MCF 10A (cell line): ENCODE results near the gene SH2B3. TPM values are rescaled to one million over a fixed set of nuclear protein-coding genes. Genes with fewer than 3 reads are reported as not detected.

Experiments
- BruUV-seq: library from RNA; stranded (reverse); fragments of 400-500 nt; replicated peaks from 2 replicates; lab custom pipeline; 2021; lab: Mats Ljungman, UMichigan
- CTCF ChIA-PET: fragments of 300-600 bp; sonication (Branson Sonifier 250); formaldehyde crosslinking; extraction: SDS; loops from one replicate; lab custom pipeline; 2021; ENCODE audit warnings: antibody characterized with exemption, inconsistent platforms; lab: Yijun Ruan, JAX
- POLR2A ChIA-PET: fragments of 300-600, 350-650 bp; sonication (Branson Sonifier 250); formaldehyde crosslinking; extraction: SDS; loops from one replicate; lab custom pipeline; 2020; ENCODE audit warnings: antibody characterized with exemption, inconsistent platforms; lab: Yijun Ruan, JAX
- DNase-seq: peaks from one replicate; pipeline ENCODE4 v3.0.0-alpha.2; 2018; ENCODE audit not compliant: unreplicated experiment
- H3K27ac Mint-ChIP-seq: one replicate; pipeline ENCODE4 v1.8.0; 2022; ENCODE audit warnings: mild to moderate bottlenecking, low read depth, mixed read lengths; ENCODE audit not compliant: unreplicated experiment
- H3K27me3 Mint-ChIP-seq: one replicate; pipeline ENCODE4 v1.8.0; 2022; ENCODE audit warnings: mixed read lengths; ENCODE audit not compliant: insufficient read depth, unreplicated experiment
- H3K36me3 Mint-ChIP-seq: one replicate; pipeline ENCODE4 v1.8.0; 2022; ENCODE audit warnings: mild to moderate bottlenecking, moderate library complexity, mixed read lengths; ENCODE audit not compliant: insufficient read depth, unreplicated experiment
- H3K4me1 Mint-ChIP-seq: one replicate; pipeline ENCODE4 v1.8.0; 2022; ENCODE audit warnings: mixed read lengths; ENCODE audit not compliant: insufficient read depth, unreplicated experiment
- H3K4me3 Mint-ChIP-seq: one replicate; pipeline ENCODE4 v1.8.0; 2022; ENCODE audit warnings: mild to moderate bottlenecking, moderate library complexity, mixed read lengths; ENCODE audit not compliant: unreplicated experiment
- H3K9me3 Mint-ChIP-seq: one replicate; pipeline ENCODE4 v1.8.0; 2022; ENCODE audit warnings: mixed read lengths; ENCODE audit not compliant: unreplicated experiment
- intact Hi-C: fragments of 100-400 bp; cut with micrococcal nuclease; formaldehyde crosslinking; loops from 2 replicates; pipeline ENCODE4 v1.14.1; 2022
- total RNA-seq: library from RNA; stranded (reverse); gene quantifications from 2 replicates; pipeline ENCODE4 v1.2.3, GENCODE V29; 2022
- TF ChIP-seq, protein P1 (sequence below): fragments of 200-600 bp; IDR thresholded peaks from one replicate; pipeline ENCODE4 v1.8.0; 2022; ENCODE audit warnings: antibody characterized with exemption, mild to moderate bottlenecking; ENCODE audit not compliant: unreplicated experiment

Gene SH2B3
- total RNA-seq, 1 experiment from 2014 or later = 5.1 TPM

- DNase-seq = no peak
- intact Hi-C loops = no loop called here
- H3K4me1 Mint-ChIP-seq = peaks cover 12% of the 10 kb centered on the region
- ChIA-PET CTCF (interaction anchor here (0.6 to 3.6 kb wide), 4 partner anchors 13 to 508 kb away, joined by 3 to 26 read pairs (median 4); no protein-coding TSS in a partner anchor), POLR2A (interaction anchor here (0.7 to 1.3 kb wide), 4 partner anchors 8 to 22 kb away, joined by 3 read pairs; no protein-coding TSS in a partner anchor)
- BruUV-seq = no TSS peak
- H3K27me3 Mint-ChIP-seq = no peaks in the 10 kb centered on the region
- TF ChIP-seq, protein P1, sequence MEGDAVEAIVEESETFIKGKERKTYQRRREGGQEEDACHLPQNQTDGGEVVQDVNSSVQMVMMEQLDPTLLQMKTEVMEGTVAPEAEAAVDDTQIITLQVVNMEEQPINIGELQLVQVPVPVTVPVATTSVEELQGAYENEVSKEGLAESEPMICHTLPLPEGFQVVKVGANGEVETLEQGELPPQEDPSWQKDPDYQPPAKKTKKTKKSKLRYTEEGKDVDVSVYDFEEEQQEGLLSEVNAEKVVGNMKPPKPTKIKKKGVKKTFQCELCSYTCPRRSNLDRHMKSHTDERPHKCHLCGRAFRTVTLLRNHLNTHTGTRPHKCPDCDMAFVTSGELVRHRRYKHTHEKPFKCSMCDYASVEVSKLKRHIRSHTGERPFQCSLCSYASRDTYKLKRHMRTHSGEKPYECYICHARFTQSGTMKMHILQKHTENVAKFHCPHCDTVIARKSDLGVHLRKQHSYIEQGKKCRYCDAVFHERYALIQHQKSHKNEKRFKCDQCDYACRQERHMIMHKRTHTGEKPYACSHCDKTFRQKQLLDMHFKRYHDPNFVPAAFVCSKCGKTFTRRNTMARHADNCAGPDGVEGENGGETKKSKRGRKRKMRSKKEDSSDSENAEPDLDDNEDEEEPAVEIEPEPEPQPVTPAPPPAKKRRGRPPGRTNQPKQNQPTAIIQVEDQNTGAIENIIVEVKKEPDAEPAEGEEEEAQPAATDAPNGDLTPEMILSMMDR = no peak
- no peaks in the 10 kb centered on the region for H3K9me3 Mint-ChIP-seq
- H3K36me3 Mint-ChIP-seq = no peaks in the 10 kb centered on the region
- no peak overlapping the region for H3K27ac Mint-ChIP-seq
- no peak overlapping the region for H3K4me3 Mint-ChIP-seq
Observed at GRCh38 chr12:111412007-111412829, 6.5 kb downstream of the SH2B3 start.

DNA sequence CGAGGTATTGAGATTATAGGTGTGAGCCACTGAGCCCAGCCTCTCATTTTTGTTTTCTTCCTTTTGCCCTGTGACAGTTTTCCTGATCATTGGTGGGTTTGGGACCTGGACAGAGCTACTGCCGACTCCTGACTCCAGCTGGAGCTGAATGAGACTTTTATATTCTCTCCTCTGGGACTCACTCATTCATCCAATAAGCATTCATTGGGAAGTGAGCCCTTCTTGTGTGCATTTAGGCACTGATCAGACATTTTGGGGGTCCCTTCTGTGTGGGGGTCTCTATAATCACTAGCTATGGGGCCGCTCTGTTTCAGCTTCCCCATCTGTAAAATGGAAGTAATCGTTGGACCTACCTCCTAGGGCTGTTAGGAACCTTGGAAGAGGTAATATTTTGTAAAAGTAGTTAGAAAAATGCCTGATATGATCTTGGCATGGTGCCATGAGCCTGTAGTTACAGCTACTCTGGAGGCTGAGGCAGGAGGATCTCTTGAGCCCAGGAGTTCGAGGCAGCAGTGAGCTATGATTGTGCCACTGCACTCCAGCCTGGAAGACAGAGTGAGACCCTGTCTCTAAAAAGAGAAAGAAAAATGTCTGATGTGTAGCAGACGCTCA lies 7.2 kb downstream of the SH2B3 start:
- Mint-ChIP-seq H3K27me3 (no peaks in the 10 kb centered on the region), H3K9me3 (no peaks in the 10 kb centered on the region), H3K36me3 (no peaks in the 10 kb centered on the region), H3K27ac (no peak overlapping the region), H3K4me3 (no peak overlapping the region), H3K4me1 (peaks cover 12% of the 10 kb centered on the region)
- ChIA-PET POLR2A (interaction anchor here (0.7 to 1.3 kb wide), 4 partner anchors 9 to 21 kb away, joined by 3 read pairs; no protein-coding TSS in a partner anchor), CTCF (interaction anchor here (0.6 to 3.6 kb wide), 6 partner anchors 13 to 509 kb away, joined by 3 to 26 read pairs (median 4); no protein-coding TSS in a partner anchor)
- DNase-seq = no peak
- intact Hi-C loops = no loop called here
- TF ChIP-seq, protein P1 = no peak
- no TSS peak for BruUV-seq

GRCh38 chr12:111413442-111414086 lies 7.8 kb downstream of the SH2B3 start:
- peak; percentile 43 for DNase-seq
- ChIA-PET CTCF (interaction anchor here (0.6 to 3.6 kb wide), 5 partner anchors 12 to 100 kb away, joined by 4 to 26 read pairs (median 5); no protein-coding TSS in a partner anchor), POLR2A (interaction anchor here (0.6 to 1.3 kb wide), 4 partner anchors 10 to 66 kb away, joined by 3 to 7 read pairs (median 3); no protein-coding TSS in a partner anchor)
- Mint-ChIP-seq H3K9me3 (no peaks in the 10 kb centered on the region), H3K4me1 (peaks cover 12% of the 10 kb centered on the region), H3K36me3 (no peaks in the 10 kb centered on the region), H3K27me3 (no peaks in the 10 kb centered on the region), H3K27ac (no peak overlapping the region), H3K4me3 (no peak overlapping the region)
- TF ChIP-seq, protein P1 = no peak
- intact Hi-C loops = no loop called here
- BruUV-seq = no TSS peak
